GOT3 (cell line): ENCODE results near the gene POLDIP3.

ENCODE experiments used
- DNase-seq: peaks from one replicate; lab custom pipeline; 2025; ENCODE audit warnings: mixed read lengths; lab: John Stamatoyannopoulos, UW

The POLDIP3 gene

GRCh38 chr22:42642806-42643633 is 28.3 kb upstream of the POLDIP3 start:
- DNase-seq, result no peak

DNA sequence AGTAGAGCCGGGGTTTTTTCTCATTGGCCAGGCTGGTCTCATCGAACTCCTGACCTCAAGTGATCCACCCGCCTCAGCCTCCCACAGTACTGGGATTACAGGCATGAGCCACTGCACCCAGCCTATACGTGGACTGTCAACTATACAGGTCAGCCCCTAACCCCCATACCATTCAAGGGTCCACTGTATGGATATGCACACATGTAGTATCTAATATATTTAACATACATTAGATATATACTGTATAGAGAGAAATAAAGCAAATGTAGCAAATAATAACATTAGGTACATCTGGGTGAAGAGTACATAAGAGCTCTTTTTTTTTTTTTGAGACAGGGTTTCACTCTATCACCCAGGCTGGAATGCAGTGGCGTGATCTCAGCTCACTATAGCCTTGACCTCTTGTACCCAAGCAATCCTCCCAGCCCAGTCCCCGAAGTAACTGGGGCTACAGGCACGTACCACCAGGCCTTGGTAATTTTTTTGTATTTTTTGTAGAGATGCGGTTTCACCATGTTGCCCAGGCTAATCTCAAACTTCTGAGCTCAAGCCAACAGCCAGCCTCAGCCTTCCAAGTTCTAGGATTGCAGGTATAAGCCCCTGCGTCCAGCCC is 27.2 kb upstream of the POLDIP3 start:
- DNase-seq, result no peak

GRCh38 chr22:42639541-42640241 is 25.0 kb upstream of the POLDIP3 start:
- DNase-seq, result no peak

GRCh38 chr22:42637555-42637954 is 22.9 kb upstream of the POLDIP3 start:
- no peak for DNase-seq

- no peak for DNase-seq
Measured at GRCh38 chr22:42636506-42636905, 21.8 kb upstream of the POLDIP3 start.

GRCh38 chr22:42635531-42635930 is 20.8 kb upstream of the POLDIP3 start:
- no peak for DNase-seq

DNA sequence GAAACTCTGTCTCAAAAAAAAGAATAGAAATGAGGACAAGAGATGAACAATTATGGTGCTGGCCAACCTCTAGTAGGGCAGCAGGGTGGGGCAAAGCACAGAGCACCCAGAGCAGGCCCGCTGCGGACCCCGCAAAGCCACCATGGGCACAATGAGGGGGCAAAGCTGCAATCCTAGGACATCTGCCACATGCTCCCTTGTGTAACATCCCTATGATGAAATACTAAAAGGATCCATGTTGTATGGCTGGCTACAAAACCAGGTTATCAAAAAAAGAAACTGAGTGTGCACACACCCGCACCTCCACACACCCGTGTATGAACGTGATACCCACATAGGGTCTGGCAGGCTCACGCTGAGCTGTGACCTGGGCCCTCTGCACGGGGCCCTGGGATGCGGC is 18.3 kb upstream of the POLDIP3 start:
- no peak for DNase-seq

- no peak for DNase-seq
Measured at GRCh38 chr22:42632096-42632495, 17.4 kb upstream of the POLDIP3 start.

- no peak for DNase-seq
Measured at GRCh38 chr22:42630901-42631602, 16.4 kb upstream of the POLDIP3 start.

GRCh38 chr22:42630211-42630610 is 15.5 kb upstream of the POLDIP3 start:
- DNase-seq, result no peak

- DNase-seq, result no peak
Measured at GRCh38 chr22:42627981-42628380, 13.3 kb upstream of the POLDIP3 start.

DNA sequence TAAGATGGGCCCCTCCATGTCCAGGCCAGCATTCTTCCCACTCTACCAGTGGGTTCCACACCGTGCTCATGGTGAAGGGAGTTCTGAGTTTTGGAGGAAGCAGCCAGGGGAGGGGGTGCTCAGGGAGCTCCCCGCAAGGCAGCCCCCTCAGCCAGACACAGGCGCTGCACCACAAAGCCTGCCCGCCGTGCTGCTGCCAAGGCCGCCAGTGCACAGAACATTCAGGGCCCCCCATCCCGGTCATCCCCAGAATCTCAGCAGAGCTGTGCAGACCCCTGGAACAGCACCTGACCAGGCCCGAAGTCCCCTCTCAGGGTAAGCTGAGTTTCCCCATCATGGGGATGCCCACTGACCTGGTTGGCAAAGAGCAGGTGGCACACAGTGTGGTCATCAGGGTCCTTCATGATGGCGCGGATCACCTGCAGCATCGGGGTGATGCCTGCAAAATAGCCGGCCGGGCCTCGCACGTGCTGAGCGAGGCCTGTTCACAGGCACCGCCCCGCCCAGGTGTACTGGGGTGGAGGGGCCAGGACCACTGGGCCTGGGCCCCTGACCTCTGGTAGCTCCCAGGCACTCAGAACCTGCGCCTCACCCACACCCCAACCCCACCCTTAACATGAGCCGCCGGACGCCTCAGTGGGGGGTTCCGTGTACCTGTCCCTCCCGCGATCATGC is 12.4 kb upstream of the POLDIP3 start:
- DNase-seq, result no peak

DNA sequence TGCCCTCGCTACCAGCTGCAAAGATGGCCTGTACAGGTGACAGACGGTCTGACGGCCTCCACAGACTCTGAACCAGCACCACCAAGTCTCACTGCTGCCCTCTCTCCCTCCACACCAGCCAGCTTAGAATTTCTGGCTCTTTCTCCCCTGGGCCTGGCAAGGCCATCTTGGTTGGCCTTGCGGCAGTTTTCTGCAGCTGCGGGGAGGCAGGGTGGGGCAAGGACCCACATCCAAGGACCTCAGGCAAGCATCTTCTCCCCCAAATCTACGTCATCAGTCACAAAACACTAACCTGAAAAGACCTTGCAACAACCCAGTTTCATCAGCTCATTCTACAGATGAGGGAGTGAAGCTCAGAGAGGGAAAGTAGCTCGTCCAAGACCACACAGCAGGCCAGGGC is 11.7 kb upstream of the POLDIP3 start:
- DNase-seq, result no peak

GRCh38 chr22:42625416-42625815 is 10.7 kb upstream of the POLDIP3 start:
- no peak for DNase-seq

GRCh38 chr22:42624551-42625106 is 9.9 kb upstream of the POLDIP3 start:
- no peak for DNase-seq

DNA sequence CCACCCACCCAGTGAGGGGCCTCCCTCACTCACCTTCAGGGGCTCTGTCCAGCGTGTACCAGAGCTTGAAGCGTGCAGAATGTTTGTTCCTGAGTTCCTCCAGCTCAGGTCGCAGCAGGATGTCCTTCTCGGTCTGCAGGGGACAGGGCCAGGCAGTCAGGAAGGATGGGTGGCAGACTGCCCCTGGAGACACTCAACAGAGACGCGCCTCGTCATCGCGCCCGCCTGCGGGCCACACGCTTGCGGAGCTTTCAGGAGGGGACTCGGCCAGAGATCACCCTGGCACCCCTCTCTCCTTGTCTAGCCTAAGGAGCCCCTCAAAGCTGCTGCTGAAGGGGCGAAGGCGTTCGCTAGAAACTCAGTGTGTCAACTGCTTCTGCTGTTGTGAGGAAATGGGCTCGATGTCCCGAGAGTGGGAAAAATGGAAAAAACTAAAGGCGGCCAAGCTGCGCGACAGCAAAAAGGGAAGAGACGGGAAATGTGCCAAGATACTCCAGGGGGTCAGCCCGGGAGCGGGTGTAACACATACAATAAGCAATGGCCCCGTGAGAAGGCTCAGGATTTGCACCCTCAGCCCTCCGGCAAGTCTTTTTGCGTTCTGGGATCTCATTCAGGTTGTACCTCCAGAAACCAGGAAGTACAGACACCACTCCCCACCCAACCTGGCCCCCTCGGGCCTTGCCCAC is 9.2 kb upstream of the POLDIP3 start:
- no peak for DNase-seq

DNA sequence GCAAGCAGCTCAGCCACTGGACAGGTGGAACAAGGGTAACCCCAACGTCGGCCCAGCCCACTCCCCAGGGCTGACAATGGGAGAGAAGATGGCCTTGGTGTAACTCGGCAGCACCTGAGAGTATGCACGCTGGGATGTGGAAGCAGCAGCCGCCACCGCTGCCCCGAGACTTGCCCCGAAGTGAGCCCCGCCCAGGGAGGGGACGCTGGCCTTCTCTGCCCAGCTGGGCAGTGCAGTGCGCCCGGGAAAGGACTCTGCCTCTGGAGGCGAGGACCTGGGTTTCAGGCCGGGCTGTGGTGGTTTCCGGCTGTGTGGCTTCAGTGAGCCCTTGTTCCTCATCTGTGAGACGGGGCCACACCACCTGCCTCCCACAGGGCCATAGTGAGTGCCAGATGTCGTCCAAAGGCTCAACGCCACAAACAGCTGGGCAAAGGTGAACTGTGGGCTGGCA is 8.6 kb upstream of the POLDIP3 start:
- no peak for DNase-seq

DNA sequence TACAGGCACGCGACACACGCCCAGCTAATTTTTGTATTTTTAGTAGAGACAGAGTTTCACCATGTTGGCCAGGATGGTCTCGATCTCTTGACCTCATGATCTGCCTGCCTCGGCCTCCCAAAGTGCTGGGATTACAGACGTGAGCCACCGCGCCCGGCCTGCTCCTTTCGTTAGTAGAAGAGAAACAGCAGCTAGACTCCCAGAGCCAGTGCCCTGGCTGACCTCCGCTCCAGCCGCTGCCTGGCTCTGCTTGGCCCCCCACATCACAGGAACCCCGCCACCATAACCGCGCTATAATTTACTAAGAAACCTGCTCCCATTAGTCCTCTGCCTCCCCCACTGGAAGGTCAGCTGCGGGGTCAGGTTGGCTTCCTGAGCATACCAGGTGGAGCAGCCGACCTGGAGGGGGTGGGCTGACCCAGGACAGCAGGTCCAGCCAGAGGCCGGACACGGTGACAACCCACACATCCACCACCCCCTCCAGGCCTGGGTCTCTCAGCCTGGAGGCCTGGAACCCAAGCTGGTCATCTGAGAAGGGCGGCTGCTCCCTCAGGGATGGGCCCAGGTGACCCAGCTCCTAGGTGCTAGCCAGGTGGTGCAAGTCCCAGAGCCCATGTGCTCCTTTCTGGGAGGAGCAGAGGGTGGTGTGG is 7.5 kb upstream of the POLDIP3 start:
- no peak for DNase-seq

DNA sequence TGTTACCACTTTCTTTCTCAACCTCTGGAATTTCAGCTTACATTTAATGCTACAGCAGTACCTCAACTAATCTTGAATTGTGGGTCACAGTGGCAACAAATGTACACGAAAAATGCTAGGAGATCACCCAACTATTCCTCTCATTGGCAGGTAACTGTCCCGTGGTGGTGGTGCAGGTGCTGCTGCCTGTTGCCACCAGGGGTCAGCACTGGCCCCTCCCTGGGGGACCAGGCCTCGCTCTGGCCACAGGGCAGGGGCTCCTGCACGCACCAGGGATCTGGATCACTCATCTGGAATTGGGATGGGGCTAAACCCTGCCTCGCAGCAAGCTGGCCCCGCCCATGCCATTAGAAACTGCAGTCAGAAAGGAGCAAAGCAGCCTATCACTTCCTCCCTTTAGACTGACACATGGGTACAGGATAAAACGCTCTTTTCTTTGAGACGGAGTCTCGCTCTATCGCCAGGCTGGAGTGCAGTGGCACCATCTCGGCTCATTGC is 6.9 kb upstream of the POLDIP3 start:
- DNase-seq, result no peak

DNA sequence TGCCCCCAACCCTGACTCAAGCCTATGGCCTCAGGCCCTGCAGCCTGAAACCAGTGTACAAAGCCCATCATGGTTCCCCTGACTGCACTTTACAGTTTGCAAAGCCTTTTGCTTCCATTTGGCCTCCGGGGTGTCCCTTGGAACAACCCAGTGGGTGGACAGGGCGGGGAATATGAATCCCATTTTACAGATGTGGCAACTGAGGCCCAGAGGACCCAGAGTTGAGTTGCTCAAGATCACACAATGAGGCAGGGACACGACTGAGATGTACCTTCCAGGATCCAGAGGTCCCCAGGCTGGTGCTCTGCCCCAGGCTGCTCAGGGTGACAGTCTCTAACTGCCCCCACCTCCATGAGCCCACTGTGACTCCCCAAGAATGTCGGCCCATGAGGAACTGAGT is 5.4 kb upstream of the POLDIP3 start:
- DNase-seq, result no peak
